Amniotic stem cell (primary cell): Measurements from ENCODE around the gene FAM151A.

ENCODE experiments used
- DNase-seq: peaks from one replicate; lab custom pipeline; 2025; lab: John Stamatoyannopoulos, UW

The FAM151A gene

GRCh38 chr1:54579337-54579781 is 44.0 kb downstream of the FAM151A start:
- no peak for DNase-seq

DNA sequence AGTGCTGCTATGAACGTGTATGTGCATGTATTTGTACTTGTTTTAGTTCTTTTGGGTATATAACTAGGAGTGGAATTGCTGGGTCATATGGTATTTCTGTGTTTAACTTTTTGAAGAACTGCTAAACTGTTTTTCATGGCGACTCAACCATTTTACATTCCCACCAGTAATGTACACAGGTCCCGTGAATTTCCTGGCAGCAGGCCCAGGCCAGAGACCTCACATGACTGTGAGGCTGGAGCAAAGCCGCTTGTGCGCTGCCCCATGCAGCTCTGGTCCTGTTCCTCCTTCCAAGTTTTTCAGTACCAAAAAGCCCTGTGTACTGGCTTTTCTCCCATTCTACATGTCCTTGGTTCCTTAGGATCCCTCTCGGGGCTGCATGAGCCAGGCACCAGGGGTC is 45.7 kb downstream of the FAM151A start:
- no peak for DNase-seq

DNA sequence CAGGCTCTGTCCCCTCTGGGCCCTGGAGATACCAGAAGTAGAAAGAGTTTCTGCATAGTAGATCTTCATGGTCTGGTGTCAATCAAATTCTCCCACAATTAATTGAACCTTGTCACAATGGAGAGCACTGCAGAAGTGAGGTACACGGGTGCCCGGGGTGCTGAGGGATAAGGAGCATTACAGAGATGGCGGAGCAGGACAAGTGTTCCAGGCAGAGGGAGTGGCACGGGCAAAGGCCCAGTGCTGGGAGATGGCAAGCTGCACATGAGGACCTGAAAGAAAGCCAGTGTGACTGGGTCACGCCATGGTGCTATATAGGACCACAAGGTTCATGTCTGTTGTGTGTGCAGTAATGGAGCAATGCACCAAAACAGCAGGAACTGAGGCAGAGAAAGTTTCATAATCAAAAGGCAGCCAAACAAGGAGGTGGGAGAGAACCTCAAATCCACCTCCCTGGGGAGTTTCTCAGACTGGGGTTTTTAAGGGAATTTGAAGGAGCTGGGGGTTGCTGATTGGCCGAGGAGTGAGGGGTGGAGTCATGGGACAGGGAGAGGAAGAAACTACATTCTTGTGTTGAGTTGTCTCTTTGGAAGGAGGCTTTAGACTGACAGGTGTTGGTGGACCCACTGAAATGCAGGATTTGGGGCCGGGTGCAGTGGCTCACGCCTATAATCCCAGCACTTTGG is 47.6 kb downstream of the FAM151A start:
- no peak for DNase-seq

GRCh38 chr1:54575161-54575560 is 48.2 kb downstream of the FAM151A start:
- DNase-seq = no peak

- DNase-seq = no peak
These were observed 49.1 kb downstream of the FAM151A start for GRCh38 chr1:54574158-54574778.

GRCh38 chr1:54572542-54572850 is 50.8 kb downstream of the FAM151A start:
- DNase-seq = no peak

- no peak for DNase-seq
These were observed 51.4 kb downstream of the FAM151A start for GRCh38 chr1:54571803-54572541.

DNA sequence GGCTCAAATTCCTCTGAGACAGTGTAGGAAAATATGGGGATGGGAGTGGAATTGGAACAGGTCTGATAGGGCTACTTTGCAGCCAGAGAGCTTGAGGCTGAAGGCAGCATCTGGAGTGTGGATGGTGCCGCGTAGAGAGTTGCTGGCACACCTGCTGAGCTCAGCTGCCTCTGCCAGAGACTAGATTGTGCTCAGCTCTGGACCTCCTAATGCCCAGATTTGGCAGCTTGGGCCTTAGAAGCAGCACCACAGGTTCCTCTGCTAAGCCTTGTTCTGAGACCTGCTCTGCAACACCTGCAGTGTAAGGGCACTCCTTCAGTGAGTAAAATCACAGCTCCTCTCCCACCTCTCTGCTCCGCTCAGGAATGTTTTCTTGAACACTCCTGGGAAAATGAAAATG is 52.0 kb downstream of the FAM151A start:
- DNase-seq = no peak

- DNase-seq = no peak
These were observed 53.2 kb downstream of the FAM151A start for GRCh38 chr1:54570161-54570560.

DNA sequence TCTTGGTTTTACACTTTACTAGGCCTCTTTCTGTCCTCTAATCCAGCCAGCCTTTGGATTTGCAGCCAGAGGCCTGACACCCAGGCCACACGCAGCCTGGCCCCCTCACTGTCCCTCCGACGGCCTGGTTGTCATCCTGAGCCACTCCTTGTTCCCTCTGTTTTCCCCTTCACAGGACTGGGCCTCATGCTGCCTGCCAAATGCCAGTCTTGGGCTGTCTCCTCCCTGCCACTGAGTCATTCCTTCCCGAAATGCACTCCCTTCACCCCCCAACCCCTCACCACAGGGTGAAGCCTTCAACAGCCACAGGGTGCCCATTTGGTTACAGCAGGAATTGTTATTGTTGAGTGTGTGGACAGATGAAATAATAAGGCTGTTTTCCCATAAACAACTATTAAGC is 54.0 kb downstream of the FAM151A start:
- DNase-seq = no peak

- DNase-seq = no peak
These were observed 55.4 kb downstream of the FAM151A start for GRCh38 chr1:54567961-54568360.

GRCh38 chr1:54566438-54567141 is 56.7 kb downstream of the FAM151A start:
- DNase-seq = no peak

- DNase-seq = no peak
These were observed 58.2 kb downstream of the FAM151A start for GRCh38 chr1:54565113-54565501.

GRCh38 chr1:54564312-54565112 is 58.8 kb downstream of the FAM151A start:
- DNase-seq = no peak

DNA sequence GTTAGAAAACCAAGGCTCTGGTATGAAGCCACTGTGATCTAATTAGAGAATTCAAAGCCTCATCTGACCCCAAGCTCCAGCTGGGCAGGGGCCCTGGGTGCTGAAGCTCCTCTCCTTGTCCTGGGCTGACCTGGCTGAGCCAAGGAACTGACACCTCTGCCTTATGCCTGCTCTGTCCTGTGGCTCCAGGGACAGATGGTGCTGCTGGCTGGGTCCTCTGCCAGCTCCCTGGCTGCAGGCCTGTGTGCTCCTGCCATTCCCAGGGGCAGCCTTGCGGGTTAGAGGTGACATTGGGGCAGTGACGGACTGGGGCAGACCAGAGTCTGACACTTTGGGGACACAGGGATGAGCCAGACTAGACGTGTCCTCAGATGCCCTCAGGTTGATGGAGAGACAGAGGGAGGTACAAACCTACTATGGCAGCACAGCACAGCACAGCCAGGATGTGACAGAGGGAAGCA is 63.5 kb downstream of the FAM151A start:
- no peak for DNase-seq
